Stimulated activated CD8-positive, alpha-beta memory T cell treated with anti-CD3 and anti-CD28 coated beads, Interleukin-2, amount 100 ng/mL, for 48 hours (primary cell): ENCODE measurements around the gene EIF3L.
"Not testable (repeated sequence)": the region's sequence is repeated elsewhere in the genome, so short reads cannot be mapped to it uniquely, and the experiment has no call there.

ENCODE experiments used
- DNase-seq, 2 donors: peaks; one replicate each; pipeline ENCODE4 v3.0.0-alpha.2; 2020; ENCODE audit warnings: low read depth in 2 of 2

The EIF3L gene

DNA sequence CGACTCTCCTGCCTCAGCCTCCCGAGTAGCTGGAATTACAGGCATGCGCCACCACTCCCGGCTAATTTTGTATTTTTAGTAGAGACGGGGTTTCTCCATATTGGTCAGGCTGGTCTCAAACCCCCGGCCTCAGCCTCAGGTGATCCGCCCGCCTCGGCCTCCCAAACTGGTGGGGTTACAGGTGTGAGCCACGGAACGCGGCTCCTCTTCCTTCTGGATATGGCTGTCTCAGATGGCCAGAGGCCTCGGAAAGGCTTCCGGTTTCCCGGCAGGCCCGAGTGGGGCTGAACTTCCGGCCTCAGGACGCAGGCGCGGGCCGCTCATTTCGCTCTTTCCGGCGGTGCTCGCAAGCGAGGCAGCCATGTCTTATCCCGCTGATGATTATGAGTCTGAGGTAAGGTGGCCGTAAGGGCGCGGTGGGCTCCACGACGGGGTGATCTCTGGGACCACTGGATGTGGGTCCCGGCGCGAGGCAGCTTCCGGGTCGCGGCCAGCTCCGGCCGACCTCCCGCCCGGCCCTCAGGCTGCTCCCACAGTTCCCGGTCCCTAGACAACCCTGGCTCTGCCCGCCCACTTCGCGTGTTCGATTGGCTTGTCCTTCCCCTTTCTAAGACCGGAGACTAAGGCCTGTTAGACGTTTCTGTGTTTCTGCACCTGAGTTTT lies at the start of gene EIF3L:
EIF3L (plus strand) TSS at position 331 of the 663 bp plus-strand sequence; CDS start at position 362, 31 bp downstream.
- peak; percentile 83 to 87 for DNase-seq

DNA sequence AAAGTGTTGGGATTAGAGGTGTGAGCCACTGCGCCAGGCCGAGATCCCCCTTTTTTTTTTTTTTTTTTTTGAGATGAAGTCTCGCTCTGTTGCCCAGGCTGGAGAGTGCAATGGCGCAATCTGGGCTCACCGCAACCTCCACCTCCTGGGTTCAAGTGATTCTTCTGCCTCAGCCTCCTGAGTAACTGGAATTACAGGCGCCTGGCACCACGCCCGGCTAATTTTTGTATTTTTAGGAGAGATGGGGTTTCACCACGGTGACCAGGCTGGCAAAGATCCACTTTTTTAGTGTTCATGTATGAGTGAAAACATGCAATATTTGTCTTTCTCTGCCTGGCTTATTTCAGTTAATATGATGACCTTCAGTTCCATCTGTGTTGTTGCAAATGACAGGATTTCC lies 49.2 kb upstream of the EIF3L start:
- not testable (repeated sequence) for DNase-seq

GRCh38 chr22:37801946-37802309 lies 47.3 kb upstream of the EIF3L start:
- no peak for DNase-seq

- DNase-seq: no peak
These were observed 46.7 kb upstream of the EIF3L start for GRCh38 chr22:37802310-37803194.

- DNase-seq: no peak
These were observed 46.0 kb upstream of the EIF3L start for GRCh38 chr22:37803195-37803638.

DNA sequence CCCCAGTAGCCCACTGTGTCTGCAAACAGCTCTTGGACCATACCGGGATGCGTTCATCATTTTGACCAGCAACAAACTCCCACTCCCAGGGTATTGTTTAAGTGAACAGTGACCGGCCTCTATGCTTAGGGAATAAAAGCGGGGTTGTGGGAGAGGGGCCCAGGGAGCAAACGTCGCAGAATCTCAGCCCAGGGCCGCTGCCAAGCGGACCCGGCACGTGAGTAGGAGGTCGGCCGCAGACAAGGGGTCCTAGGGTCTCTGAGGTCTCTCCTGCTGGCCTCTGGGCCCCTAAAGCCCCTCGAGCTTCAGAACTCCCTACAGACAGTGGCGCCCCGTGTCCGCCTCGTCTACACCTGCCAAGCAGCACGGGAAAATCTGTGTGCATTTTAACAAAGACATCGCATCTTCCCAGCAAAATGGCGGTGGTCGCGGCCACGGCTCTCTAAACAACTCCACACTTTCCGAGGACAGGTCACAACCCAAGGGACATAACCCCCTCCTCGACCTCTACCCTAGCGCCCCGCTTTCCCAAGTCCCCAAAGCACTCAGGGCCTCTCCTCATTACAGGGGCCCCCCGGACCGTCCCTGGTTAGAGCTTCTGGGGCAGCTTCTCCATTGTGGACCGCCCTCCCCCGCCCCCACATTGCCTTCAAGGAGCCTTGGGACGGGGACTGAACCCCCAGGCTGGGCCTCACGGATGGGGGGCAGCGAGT lies 45.4 kb upstream of the EIF3L start:
- no peak for DNase-seq

GRCh38 chr22:37804352-37804880 lies 44.8 kb upstream of the EIF3L start:
- DNase-seq: no peak

DNA sequence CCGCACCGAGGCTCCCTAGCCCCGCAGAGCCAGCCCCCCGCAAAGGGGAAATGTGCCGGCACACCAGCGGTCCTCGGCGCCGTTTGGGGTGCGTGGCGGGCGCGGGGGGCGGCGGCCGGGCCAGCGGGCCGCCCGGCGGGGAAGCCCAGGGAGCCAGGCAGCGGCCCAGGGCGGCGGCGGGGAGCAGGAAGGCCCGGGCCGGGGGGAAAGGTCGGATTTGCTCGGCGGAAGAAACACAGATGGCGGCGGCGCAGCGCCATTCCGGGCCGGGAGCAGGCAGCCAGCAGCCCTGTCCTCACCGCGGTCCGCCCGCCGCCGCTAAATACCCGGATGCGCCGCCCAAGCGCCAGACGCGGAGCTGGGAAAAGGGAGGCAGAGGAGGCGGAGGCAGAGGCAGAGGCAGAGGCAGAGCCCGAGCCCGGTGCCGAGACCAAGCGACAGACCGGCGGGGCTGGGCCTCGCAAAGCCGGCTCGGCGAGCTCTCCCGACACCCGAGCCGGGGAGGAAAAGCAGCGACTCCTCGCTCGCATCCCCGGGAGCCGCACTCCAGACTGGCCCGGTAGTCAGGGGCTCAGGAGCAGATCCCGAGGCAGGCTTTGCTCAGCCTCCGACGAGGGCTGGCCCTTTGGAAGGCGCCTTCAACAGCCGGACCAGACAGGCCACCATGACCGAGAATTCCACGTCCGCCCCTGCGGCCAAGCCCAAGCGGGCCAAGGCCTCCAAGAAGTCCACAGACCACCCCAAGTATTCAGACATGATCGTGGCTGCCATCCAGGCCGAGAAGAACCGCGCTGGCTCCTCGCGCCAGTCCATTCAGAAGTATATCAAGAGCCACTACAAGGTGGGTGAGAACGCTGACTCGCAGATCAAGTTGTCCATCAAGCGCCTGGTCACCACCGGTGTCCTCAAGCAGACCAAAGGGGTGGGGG lies 44.1 kb upstream of the EIF3L start:
- DNase-seq: peak; percentile 51 to 70

GRCh38 chr22:37805810-37806277 lies 43.4 kb upstream of the EIF3L start:
- DNase-seq: no peak

DNA sequence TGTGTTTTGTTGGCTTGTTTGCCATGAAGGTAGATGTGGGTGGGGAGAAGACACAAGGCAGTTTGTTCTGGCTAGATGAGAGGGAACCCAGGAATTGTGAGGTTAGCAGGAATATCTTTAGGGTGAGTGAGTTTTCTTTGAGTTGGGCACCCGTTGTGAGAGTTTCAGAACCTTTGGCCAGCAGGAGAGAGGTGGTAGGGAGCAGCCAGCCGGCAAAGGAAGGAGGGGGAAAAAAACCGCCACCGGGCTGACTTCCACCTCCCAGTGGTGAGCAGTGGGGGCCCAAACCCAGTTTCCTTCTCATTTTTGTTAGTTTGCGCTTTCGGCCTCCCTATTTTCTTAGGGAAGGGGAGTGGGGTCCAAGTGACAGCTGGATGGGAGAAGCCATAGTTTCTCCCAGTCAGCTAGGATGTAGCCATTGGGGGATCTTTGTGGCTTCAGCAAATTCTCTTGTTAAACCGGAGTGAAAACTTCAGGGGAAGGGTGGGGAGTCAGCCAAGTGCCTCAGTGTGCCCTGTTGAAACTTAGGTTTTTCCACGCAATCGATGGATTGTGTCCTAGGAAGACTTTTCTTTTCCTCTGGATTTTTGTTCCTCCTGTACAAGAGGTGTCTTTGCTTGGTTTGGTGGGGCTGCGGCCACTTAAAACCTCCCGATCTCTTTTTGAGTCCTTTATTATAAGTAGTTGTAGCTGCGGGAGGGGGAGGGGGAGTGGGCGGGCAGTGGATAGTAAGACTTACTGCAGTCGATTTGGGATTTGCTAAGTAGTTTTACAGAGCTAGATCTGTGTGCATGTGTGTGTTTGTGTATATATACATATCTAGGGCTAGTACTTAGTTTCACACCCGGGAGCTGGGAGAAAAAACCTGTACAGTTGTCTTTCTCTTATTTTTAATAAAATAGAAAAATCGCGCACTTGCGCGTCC lies 42.5 kb upstream of the EIF3L start:
- DNase-seq: no peak

DNA sequence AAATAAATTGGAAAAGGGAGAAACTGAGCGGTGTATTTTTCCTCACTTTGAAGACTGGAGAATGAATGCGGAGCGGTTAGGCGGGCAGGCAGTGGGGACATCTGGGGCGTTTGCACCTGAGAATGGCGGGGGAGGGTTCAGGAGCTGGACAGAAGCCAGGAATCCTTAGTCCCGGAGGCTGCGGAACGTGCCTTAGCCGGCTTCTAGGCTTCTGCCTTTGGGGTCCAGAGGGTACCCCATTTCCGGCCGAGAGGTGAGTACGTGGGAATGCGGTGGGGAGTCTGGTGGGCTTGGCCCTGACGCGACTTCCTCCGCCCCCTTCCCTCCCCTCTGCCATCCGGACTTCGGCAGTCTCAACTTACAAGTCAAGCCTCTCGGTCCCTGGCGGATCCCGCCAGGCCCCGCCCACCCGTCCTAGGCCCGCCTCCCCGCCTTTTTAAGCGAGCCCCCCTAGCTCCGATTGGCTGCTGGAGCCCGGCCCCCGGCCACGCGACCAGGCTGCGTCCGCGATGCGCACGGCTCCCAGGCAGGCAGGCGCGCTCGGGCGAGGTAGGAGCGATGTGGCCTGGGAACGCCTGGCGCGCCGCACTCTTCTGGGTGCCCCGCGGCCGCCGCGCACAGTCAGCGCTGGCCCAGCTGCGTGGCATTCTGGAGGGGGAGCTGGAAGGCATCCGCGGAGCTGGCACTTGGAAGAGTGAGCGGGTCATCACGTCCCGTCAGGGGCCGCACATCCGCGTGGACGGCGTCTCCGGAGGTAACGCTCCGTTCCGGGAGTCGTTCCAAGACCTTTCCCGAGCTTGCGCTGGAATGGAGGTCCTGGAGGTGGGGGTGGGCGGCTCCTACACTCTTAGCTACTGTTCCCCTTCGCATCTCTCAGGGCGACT lies 41.6 kb upstream of the EIF3L start, which contains the start of gene GCAT:
GCAT (plus strand) TSS at position 525 of the 884 bp plus-strand sequence; CDS start at position 559, 34 bp downstream.
- DNase-seq: peak; percentile 90 to 96

DNA sequence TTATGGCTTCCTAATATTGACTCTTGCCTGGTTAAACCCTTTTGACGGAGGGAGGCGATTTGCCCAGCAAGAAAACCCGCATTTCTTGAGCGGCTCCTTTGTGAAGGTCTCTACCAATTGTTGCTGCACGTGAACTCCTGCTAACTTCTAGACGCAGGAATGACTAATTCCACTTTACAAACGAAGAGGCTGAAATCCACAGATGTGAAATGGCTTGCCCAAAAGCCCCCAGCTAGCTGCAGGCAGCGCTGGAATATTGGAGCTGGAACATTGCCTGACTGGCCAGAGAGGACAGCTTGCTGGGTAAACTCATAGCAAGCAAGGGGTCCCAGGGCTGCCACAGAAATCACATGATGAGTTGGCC lies 40.9 kb upstream of the EIF3L start:
- DNase-seq: no peak

- no peak for DNase-seq
These were observed 39.4 kb upstream of the EIF3L start for GRCh38 chr22:37809672-37810333.

DNA sequence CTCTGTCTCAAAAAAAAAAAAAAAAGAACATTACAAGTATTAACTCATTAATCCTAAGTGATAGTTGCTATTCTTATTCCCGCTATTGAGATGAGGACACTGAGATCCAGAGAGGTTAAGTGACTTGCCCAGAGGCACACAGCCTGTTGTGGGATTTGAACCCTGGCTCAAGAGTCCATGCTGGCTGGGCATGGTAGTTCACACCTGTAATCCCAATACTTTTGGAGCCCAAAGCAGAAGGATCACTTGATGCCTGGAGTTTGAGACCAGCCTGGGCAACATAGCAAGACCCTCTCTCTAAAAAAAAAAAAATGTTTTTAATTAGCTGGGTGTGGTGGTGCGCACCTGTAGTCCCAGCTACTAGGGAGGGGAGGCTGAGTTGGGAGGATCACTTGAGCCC lies 37.4 kb upstream of the EIF3L start:
- no peak for DNase-seq

DNA sequence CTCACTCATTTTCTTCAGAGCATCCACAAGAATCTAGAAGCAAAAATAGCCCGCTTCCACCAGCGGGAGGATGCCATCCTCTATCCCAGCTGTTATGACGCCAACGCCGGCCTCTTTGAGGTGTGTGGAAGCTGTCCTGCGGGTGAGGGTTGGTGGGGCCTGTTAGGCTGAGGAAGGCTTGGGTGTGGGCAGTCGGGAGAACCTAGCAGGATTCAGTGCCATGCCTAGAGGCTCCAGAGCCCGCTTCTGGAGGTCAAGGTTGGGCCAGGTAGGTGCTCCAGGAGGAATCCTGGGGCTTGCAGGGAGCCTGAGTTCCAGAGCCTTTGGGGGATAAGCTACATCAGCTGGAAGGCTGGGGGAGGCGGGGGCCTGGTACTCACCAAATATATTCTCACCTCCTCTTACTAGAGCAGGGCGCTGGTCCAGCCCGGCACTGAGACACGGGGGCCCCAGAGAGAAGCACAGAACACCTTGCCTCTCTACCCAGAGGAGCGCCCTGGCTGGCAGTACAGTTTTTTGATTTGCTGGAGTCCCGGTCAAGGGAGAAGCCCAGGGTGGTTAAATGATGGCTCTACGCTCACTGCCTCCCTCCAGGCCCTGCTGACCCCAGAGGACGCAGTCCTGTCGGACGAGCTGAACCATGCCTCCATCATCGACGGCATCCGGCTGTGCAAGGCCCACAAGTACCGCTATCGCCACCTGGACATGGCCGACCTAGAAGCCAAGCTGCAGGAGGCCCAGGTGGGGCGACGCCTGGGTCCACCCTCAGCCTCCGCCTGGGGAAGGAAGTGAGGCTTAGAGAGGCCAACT lies 36.1 kb upstream of the EIF3L start:
- no peak for DNase-seq

DNA sequence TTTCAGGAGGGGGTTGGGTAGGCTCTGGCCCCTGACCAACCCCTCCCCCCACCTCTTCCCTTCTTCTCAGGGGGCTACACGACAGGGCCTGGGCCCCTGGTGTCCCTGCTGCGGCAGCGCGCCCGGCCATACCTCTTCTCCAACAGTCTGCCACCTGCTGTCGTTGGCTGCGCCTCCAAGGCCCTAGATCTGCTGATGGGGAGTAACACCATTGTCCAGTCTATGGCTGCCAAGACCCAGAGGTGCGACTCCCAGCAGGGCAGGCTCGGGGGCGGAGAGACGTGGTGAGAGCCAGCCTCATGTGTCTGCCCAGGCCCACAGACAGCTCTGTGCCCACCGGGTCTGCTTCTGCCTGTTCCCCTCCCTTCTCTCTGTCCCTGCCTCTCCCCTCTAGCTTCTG lies 33.6 kb upstream of the EIF3L start:
- no peak for DNase-seq

GRCh38 chr22:37816543-37817180 lies 32.6 kb upstream of the EIF3L start:
- no peak for DNase-seq
